ENCODE measurements around the gene KIAA1671. TPM values are rescaled to one million over a fixed set of nuclear protein-coding genes. Genes with fewer than 3 reads are reported as not detected.

KIAA1671 gene
- total RNA-seq, 1 experiment from 2014 or later = 12.8 TPM

GRCh38 chr22:25143156-25144076 lies 190.9 kb downstream of the KIAA1671 start:
- no peaks in the 10 kb centered on the region for H3K27me3 ChIP-seq (replicated peaks; ENCODE audit: insufficient read depth, low read depth, low read length, poor library complexity)
- ChIA-PET CTCF (no interaction called here), POLR2A (ENCODE audit: low non-redundant PET) (no interaction called here)
- no peaks in the 10 kb centered on the region for H3K9me3 ChIP-seq (ENCODE audit: low read depth, low read length, poor library complexity, severe bottlenecking)
- peaks cover 14% of the 10 kb centered on the region for H3K4me1 ChIP-seq (ENCODE audit: insufficient read depth, low read length, poor library complexity, severe bottlenecking)
- intact Hi-C loops (cut with micrococcal nuclease; ENCODE audit: unreplicated experiment) = no loop called here
- no peak overlapping the region for H3K4me3 ChIP-seq (ENCODE audit: low read depth, low read length, poor library complexity, severe bottlenecking)
- no peak for DNase-seq (ENCODE audit: low spot score)
- no TSS peak for BruUV-seq (replicated peaks)
- no peaks in the 10 kb centered on the region for H3K36me3 ChIP-seq (ENCODE audit: insufficient read depth, low read length, poor library complexity, severe bottlenecking)
- TF ChIP-seq EZH2 (IDR thresholded peaks at IDR 0.05; ENCODE audit: borderline replicate concordance, low read depth, low read length, poor library complexity, severe bottlenecking) (no peak), CTCF (conservative IDR thresholded peaks at IDR 0.05; ENCODE audit: low read depth, low read length) (no peak)
- no peak overlapping the region for H3K27ac ChIP-seq (ENCODE audit: low read depth, low read length, poor library complexity, severe bottlenecking)

- ChIA-PET CTCF (no interaction called here), POLR2A (ENCODE audit: low non-redundant PET) (no interaction called here)
- intact Hi-C loops (cut with micrococcal nuclease; ENCODE audit: unreplicated experiment) = no loop called here
- no peaks in the 10 kb centered on the region for H3K36me3 ChIP-seq (ENCODE audit: insufficient read depth, low read length, poor library complexity, severe bottlenecking)
- no peak overlapping the region for H3K4me3 ChIP-seq (ENCODE audit: low read depth, low read length, poor library complexity, severe bottlenecking)
- H3K27ac ChIP-seq (ENCODE audit: low read depth, low read length, poor library complexity, severe bottlenecking) = no peak overlapping the region
- peaks cover 3% of the 10 kb centered on the region for H3K4me1 ChIP-seq (ENCODE audit: insufficient read depth, low read length, poor library complexity, severe bottlenecking)
- H3K27me3 ChIP-seq (replicated peaks; ENCODE audit: insufficient read depth, low read depth, low read length, poor library complexity) = no peaks in the 10 kb centered on the region
- no peak for DNase-seq (ENCODE audit: low spot score)
- BruUV-seq (replicated peaks) = no TSS peak
- TF ChIP-seq EZH2 (IDR thresholded peaks at IDR 0.05; ENCODE audit: borderline replicate concordance, low read depth, low read length, poor library complexity, severe bottlenecking) (no peak), CTCF (conservative IDR thresholded peaks at IDR 0.05; ENCODE audit: low read depth, low read length) (no peak)
- no peaks in the 10 kb centered on the region for H3K9me3 ChIP-seq (ENCODE audit: low read depth, low read length, poor library complexity, severe bottlenecking)
These were observed 192.0 kb downstream of the KIAA1671 start for GRCh38 chr22:25144522-25144921.

GRCh38 chr22:25146307-25146706 lies 193.8 kb downstream of the KIAA1671 start:
- H3K36me3 ChIP-seq (ENCODE audit: insufficient read depth, low read length, poor library complexity, severe bottlenecking) = no peaks in the 10 kb centered on the region
- intact Hi-C loops (cut with micrococcal nuclease; ENCODE audit: unreplicated experiment) = no loop called here
- POLR2A ChIA-PET (ENCODE audit: low non-redundant PET) = no interaction called here
- CTCF ChIA-PET = no interaction called here
- H3K27me3 ChIP-seq (replicated peaks; ENCODE audit: insufficient read depth, low read depth, low read length, poor library complexity) = no peaks in the 10 kb centered on the region
- TF ChIP-seq EZH2 (IDR thresholded peaks at IDR 0.05; ENCODE audit: borderline replicate concordance, low read depth, low read length, poor library complexity, severe bottlenecking) = no peak
- TF ChIP-seq CTCF (conservative IDR thresholded peaks at IDR 0.05; ENCODE audit: low read depth, low read length) = no peak
- no peak overlapping the region for H3K27ac ChIP-seq (ENCODE audit: low read depth, low read length, poor library complexity, severe bottlenecking)
- no peak for DNase-seq (ENCODE audit: low spot score)
- H3K4me1 ChIP-seq (ENCODE audit: insufficient read depth, low read length, poor library complexity, severe bottlenecking) = no peaks in the 10 kb centered on the region
- no peaks in the 10 kb centered on the region for H3K9me3 ChIP-seq (ENCODE audit: low read depth, low read length, poor library complexity, severe bottlenecking)
- no peak overlapping the region for H3K4me3 ChIP-seq (ENCODE audit: low read depth, low read length, poor library complexity, severe bottlenecking)
- no TSS peak for BruUV-seq (replicated peaks)

Data from A673 (cell line).